Calu3 (cell line): Measurements from ENCODE around the gene MAD1L1. TPM values are rescaled to one million over a fixed set of nuclear protein-coding genes. Genes with fewer than 3 reads are reported as not detected.

Experiments used
- BruUV-seq: library from RNA; stranded (reverse); fragments of 400-500 nt; replicated peaks from 2 replicates; lab custom pipeline; 2021; lab: Mats Ljungman, UMichigan
- CTCF ChIA-PET: fragments of 300-600 bp; sonication (Branson Sonifier 250); formaldehyde crosslinking; loops from one replicate; lab custom pipeline; 2022; ENCODE audit warnings: antibody characterized with exemption; lab: Charles Lee
- DNase-seq: peaks from one replicate; pipeline ENCODE4 v3.0.0; 2022
- H3K27ac Mint-ChIP-seq: one replicate; pipeline ENCODE4 v1.8.0; 2022; ENCODE audit warnings: mixed read lengths; ENCODE audit not compliant: unreplicated experiment
- H3K27me3 Mint-ChIP-seq: one replicate; pipeline ENCODE4 v1.8.0; 2022; ENCODE audit warnings: mixed read lengths; ENCODE audit not compliant: unreplicated experiment
- H3K36me3 Mint-ChIP-seq: one replicate; pipeline ENCODE4 v1.8.0; 2022; ENCODE audit warnings: mild to moderate bottlenecking, moderate library complexity, mixed read lengths; ENCODE audit not compliant: insufficient read depth, unreplicated experiment
- H3K4me1 Mint-ChIP-seq: one replicate; pipeline ENCODE4 v1.8.0; 2022; ENCODE audit warnings: mild to moderate bottlenecking, low read depth, mixed read lengths; ENCODE audit not compliant: unreplicated experiment
- H3K4me3 Mint-ChIP-seq: one replicate; pipeline ENCODE4 v1.8.0; 2022; ENCODE audit warnings: mild to moderate bottlenecking, low read depth, moderate library complexity, mixed read lengths; ENCODE audit not compliant: unreplicated experiment
- H3K9me3 Mint-ChIP-seq: one replicate; pipeline ENCODE4 v1.8.0; 2022; ENCODE audit warnings: low read depth, mixed read lengths; ENCODE audit not compliant: unreplicated experiment
- CTCF ChIP-seq: fragments of 200-600 bp; IDR thresholded peaks from one replicate; pipeline ENCODE4 v1.8.0; 2022; ENCODE audit warnings: antibody characterized with exemption; ENCODE audit not compliant: unreplicated experiment
- intact Hi-C: fragments of 100-400 bp; cut with micrococcal nuclease; formaldehyde crosslinking; loops from one replicate; pipeline ENCODE4 v1.10.0; 2022; ENCODE audit not compliant: unreplicated experiment
- total RNA-seq: library from RNA; stranded (reverse); gene quantifications from 2 replicates; pipeline ENCODE4 v1.2.3, GENCODE V29; 2022

The MAD1L1 gene
- total RNA-seq, 1 experiment from 2014 or later, result 86.0 TPM

- H3K9me3 Mint-ChIP-seq, result peaks cover 10% of the 10 kb centered on the region
- no peaks in the 10 kb centered on the region for H3K4me1 Mint-ChIP-seq
- H3K27ac Mint-ChIP-seq, result no peak overlapping the region
- intact Hi-C loops, result no loop called here
- peaks cover 67% of the 10 kb centered on the region for H3K27me3 Mint-ChIP-seq
- CTCF ChIA-PET, result no interaction called here
- TF ChIP-seq CTCF, result no peak
- BruUV-seq, result no TSS peak
- no peak for DNase-seq
- no peak overlapping the region for H3K4me3 Mint-ChIP-seq
- no peaks in the 10 kb centered on the region for H3K36me3 Mint-ChIP-seq
Measured at GRCh38 chr7:1775389-1775788, 457.4 kb downstream of the MAD1L1 start.

- Mint-ChIP-seq H3K4me3 (no peak overlapping the region), H3K27ac (no peak overlapping the region), H3K36me3 (no peaks in the 10 kb centered on the region), H3K9me3 (peaks cover 3% of the 10 kb centered on the region), H3K27me3 (peaks cover 84% of the 10 kb centered on the region), H3K4me1 (no peaks in the 10 kb centered on the region)
- BruUV-seq, result no TSS peak
- no peak for TF ChIP-seq CTCF
- intact Hi-C loops, result no loop called here
- CTCF ChIA-PET, result interaction anchor here (0.7 kb wide), 1 partner anchor 104 kb away, joined by 3 read pairs; no protein-coding TSS in a partner anchor
- no peak for DNase-seq
Measured at GRCh38 chr7:1770331-1770730, 462.4 kb downstream of the MAD1L1 start.

DNA sequence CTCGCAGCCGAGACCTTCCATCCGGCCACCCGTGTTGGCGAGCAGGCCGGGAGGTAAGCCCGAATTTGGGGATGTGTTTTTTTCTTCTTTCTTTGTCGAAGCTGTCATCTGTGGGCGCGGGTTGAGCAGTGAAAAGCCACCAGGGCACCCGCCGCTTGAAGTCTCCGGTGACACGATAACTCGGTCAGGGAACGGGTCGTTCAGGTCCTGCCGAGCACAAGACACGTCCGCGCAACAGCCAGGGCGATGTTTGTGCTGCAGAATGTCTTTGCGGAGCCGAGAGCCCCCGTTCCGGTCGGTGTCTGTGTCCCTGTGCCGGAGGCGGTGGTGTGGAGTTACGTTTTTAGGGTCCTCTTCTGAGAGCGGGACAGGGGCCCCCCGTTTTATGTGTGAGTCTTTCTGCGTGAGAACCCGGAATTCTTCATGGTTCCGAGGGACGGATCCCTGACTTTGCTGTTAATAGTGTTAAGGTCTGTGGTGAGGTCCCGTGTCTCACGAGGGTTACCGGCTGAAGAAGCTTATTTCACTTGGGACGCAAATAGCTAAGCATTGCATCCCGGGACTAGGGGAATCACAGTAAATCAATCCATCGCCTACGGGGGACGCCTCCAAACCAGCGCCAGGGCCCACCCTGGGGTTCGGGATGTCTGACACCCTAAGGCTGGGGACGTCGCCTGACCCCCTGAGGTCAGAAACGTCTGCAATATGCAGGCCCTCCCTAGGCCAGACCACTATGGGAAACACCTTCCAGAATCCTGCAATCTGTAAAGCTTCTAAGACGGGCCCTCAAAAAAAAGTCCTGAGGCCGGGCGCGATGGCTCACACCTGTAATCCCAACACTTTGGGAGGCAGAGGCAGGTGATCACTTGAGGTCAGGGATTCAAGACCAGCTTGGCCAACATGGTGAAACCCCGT is 463.2 kb downstream of the MAD1L1 start:
- Mint-ChIP-seq H3K27me3 (peaks cover 81% of the 10 kb centered on the region), H3K4me1 (no peaks in the 10 kb centered on the region), H3K36me3 (no peaks in the 10 kb centered on the region), H3K27ac (no peak overlapping the region), H3K9me3 (peaks cover 3% of the 10 kb centered on the region), H3K4me3 (no peak overlapping the region)
- CTCF ChIA-PET, result no interaction called here
- no peak for TF ChIP-seq CTCF
- BruUV-seq, result no TSS peak
- no peak for DNase-seq
- intact Hi-C loops, result no loop called here

DNA sequence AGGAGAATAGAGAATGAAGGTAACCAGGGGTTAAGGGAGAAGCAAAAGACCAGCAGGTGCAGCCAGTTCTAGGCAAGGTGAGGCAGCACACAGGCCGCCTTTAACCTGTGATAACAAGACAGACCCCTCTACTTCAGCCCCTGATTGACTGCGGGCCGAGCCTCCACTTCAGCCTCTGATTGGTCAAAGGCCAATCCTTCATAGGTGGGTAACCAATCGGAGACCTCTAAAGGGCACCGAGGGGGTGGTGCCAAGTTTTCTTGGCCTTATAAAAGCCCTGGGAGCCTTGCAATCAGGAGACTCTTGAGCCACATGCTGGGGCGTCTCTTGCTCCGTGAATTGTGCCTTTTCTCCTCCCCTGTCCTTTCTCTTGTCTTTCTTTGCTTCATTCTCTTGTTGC is 463.9 kb downstream of the MAD1L1 start:
- no peak overlapping the region for H3K27ac Mint-ChIP-seq
- no peaks in the 10 kb centered on the region for H3K36me3 Mint-ChIP-seq
- no TSS peak for BruUV-seq
- no peak for DNase-seq
- H3K27me3 Mint-ChIP-seq, result peaks cover 75% of the 10 kb centered on the region
- TF ChIP-seq CTCF, result no peak
- no peaks in the 10 kb centered on the region for H3K4me1 Mint-ChIP-seq
- no peak overlapping the region for H3K4me3 Mint-ChIP-seq
- intact Hi-C loops, result no loop called here
- peaks cover 3% of the 10 kb centered on the region for H3K9me3 Mint-ChIP-seq
- CTCF ChIA-PET, result no interaction called here
